ENCODE measurements around the gene LRMDA.

DNA sequence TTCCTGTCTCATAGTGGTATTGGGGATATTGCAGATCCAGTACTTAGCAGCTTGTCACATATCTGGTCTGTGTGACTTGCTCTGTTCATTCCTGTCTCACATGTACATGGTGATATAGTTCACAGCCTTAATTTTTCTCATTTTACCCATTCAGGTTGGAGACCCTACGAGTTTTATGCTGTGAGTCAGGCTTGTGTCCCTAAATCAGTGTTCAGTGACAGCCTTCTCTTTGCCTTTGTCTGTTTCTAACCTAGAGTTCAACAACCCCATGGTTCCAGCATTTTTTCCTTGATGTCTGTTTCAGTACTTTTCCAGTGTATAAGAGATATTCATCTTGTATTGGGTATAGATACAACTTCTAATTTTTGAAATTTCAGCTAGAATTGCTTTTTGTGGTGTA is 1016.2 kb downstream of the LRMDA start:
- no peak for TF ChIP-seq CTCF (conservative IDR thresholded peaks at IDR 0.05; ENCODE audit: low read length)
- no peak for TF ChIP-seq EZH2phosphoT487 (IDR thresholded peaks at IDR 0.05; ENCODE audit: borderline replicate concordance)

Data from Loucy (cell line).